Measurements from ENCODE around the gene TMEM132E.

Gene TMEM132E

DNA sequence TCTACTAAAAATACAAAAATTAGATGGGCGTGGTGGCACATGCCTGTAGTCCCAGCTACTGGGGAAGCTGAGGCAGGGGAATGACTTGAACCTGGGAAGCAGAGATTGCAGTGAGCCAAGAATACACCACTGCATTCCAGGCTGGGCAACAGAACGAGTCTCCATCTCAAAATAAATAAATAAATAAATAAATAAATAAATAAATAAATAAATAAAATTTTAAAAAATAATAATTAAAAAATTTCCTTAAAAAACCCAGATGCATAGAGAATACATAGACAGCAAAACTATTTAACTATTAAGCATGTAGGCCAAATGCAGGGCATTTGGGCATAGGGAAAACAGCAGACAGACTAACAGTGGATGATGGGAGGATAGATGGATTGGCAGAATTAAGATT, 40.8 kb upstream of the TMEM132E start (continued):
- TF ChIP-seq ZNF555 (tag by site-specific recombination; conservative IDR thresholded peaks at IDR 0.05): peak; percentile 93
- TF ChIP-seq, protein P1, sequence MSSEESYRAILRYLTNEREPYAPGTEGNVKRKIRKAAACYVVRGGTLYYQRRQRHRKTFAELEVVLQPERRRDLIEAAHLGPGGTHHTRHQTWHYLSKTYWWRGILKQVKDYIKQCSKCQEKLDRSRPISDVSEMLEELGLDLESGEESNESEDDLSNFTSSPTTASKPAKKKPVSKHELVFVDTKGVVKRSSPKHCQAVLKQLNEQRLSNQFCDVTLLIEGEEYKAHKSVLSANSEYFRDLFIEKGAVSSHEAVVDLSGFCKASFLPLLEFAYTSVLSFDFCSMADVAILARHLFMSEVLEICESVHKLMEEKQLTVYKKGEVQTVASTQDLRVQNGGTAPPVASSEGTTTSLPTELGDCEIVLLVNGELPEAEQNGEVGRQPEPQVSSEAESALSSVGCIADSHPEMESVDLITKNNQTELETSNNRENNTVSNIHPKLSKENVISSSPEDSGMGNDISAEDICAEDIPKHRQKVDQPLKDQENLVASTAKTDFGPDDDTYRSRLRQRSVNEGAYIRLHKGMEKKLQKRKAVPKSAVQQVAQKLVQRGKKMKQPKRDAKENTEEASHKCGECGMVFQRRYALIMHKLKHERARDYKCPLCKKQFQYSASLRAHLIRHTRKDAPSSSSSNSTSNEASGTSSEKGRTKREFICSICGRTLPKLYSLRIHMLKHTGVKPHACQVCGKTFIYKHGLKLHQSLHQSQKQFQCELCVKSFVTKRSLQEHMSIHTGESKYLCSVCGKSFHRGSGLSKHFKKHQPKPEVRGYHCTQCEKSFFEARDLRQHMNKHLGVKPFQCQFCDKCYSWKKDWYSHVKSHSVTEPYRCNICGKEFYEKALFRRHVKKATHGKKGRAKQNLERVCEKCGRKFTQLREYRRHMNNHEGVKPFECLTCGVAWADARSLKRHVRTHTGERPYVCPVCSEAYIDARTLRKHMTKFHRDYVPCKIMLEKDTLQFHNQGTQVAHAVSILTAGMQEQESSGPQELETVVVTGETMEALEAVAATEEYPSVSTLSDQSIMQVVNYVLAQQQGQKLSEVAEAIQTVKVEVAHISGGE (tag by site-specific recombination; conservative IDR thresholded peaks at IDR 0.05; ENCODE audit: low read depth): peak; percentile 83
- TF ChIP-seq, protein P2, sequence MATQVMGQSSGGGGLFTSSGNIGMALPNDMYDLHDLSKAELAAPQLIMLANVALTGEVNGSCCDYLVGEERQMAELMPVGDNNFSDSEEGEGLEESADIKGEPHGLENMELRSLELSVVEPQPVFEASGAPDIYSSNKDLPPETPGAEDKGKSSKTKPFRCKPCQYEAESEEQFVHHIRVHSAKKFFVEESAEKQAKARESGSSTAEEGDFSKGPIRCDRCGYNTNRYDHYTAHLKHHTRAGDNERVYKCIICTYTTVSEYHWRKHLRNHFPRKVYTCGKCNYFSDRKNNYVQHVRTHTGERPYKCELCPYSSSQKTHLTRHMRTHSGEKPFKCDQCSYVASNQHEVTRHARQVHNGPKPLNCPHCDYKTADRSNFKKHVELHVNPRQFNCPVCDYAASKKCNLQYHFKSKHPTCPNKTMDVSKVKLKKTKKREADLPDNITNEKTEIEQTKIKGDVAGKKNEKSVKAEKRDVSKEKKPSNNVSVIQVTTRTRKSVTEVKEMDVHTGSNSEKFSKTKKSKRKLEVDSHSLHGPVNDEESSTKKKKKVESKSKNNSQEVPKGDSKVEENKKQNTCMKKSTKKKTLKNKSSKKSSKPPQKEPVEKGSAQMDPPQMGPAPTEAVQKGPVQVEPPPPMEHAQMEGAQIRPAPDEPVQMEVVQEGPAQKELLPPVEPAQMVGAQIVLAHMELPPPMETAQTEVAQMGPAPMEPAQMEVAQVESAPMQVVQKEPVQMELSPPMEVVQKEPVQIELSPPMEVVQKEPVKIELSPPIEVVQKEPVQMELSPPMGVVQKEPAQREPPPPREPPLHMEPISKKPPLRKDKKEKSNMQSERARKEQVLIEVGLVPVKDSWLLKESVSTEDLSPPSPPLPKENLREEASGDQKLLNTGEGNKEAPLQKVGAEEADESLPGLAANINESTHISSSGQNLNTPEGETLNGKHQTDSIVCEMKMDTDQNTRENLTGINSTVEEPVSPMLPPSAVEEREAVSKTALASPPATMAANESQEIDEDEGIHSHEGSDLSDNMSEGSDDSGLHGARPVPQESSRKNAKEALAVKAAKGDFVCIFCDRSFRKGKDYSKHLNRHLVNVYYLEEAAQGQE (tag by site-specific recombination; IDR thresholded peaks at IDR 0.05): peak; percentile 69
- peak; percentile 64; the same call in 1 of the 2 replicates for TF ChIP-seq ZNF202 (tag by site-specific recombination; IDR thresholded peaks at IDR 0.05; ENCODE audit: borderline replicate concordance)
- TF ChIP-seq ZNF394 (tag by site-specific recombination; IDR thresholded peaks at IDR 0.05; ENCODE audit: borderline replicate concordance): peak; percentile 96
- peak; percentile 51; the same call in 1 of the 2 replicates for TF ChIP-seq ZBTB21 (tag by site-specific recombination; IDR thresholded peaks at IDR 0.05)
- TF ChIP-seq ZNF292 (tag by site-specific recombination; IDR thresholded peaks at IDR 0.05; ENCODE audit: borderline replicate concordance, low read depth): 0 out of 2 replicates have a peak, but pooled peaks have one; percentile 35
- peak; percentile 56; the same call in 1 of the 2 replicates for TF ChIP-seq ZNF664 (tag by site-specific recombination; IDR thresholded peaks at IDR 0.05)
- peak; percentile 72 for TF ChIP-seq ZNF623 (tag by site-specific recombination; IDR thresholded peaks at IDR 0.05)
- TF ChIP-seq ZNF510 (tag by site-specific recombination; IDR thresholded peaks at IDR 0.05; ENCODE audit: insufficient replicate concordance): peak; percentile 72
- TF ChIP-seq ZFP37 (tag by site-specific recombination; IDR thresholded peaks at IDR 0.05): 0 out of 2 replicates have a peak, but pooled peaks have one; percentile 27
- TF ChIP-seq ZNF426 (tag by site-specific recombination; IDR thresholded peaks at IDR 0.05): peak; percentile 91
- TF ChIP-seq ZNF629 (tag by site-specific recombination; IDR thresholded peaks at IDR 0.05): peak; percentile 62
- TF ChIP-seq ZBTB8A (tag by site-specific recombination; IDR thresholded peaks at IDR 0.05): peak; percentile 83
- TF ChIP-seq ZNF654 (tag by site-specific recombination; IDR thresholded peaks at IDR 0.05; ENCODE audit: low read depth): peak; percentile 34; the same call in 1 of the 2 replicates

GRCh38 chr17:34539881-34540280, 39.5 kb upstream of the TMEM132E start:
- Histone ChIP-seq H3K4me3 (ENCODE audit: low read depth, low read length) (no peak overlapping the region), H3K9me3 (ENCODE audit: control insufficient read depth, insufficient read depth, low read depth, low read length) (no peaks in the 10 kb centered on the region), H3K27ac (ENCODE audit: extremely low read depth, low read depth, low read length) (no peak overlapping the region), H3K4me1 (ENCODE audit: control insufficient read depth, insufficient read depth, low read length) (no peaks in the 10 kb centered on the region), H3K36me3 (ENCODE audit: control insufficient read depth in 2 of 2, insufficient read depth in 1 of 2, low read length in 2 of 2) (no peaks in the 10 kb centered on the region)
- POLR2A ChIA-PET: interaction anchor here (0.6 kb wide), 1 partner anchor 1506 kb away, joined by 3 read pairs; no protein-coding TSS in a partner anchor
- CTCF ChIA-PET: interaction anchor here (0.7 kb wide), 2 partner anchors 302 to 1993 kb away, joined by 3 to 4 read pairs; no protein-coding TSS in a partner anchor
- TF ChIP-seq, protein P2 (tag by site-specific recombination; IDR thresholded peaks at IDR 0.05): no peak
- no peak for TF ChIP-seq ZBTB1 (tag by site-specific recombination; IDR thresholded peaks at IDR 0.05)
- TF ChIP-seq, protein P3, sequence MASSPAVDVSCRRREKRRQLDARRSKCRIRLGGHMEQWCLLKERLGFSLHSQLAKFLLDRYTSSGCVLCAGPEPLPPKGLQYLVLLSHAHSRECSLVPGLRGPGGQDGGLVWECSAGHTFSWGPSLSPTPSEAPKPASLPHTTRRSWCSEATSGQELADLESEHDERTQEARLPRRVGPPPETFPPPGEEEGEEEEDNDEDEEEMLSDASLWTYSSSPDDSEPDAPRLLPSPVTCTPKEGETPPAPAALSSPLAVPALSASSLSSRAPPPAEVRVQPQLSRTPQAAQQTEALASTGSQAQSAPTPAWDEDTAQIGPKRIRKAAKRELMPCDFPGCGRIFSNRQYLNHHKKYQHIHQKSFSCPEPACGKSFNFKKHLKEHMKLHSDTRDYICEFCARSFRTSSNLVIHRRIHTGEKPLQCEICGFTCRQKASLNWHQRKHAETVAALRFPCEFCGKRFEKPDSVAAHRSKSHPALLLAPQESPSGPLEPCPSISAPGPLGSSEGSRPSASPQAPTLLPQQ (tag by site-specific recombination; IDR thresholded peaks at IDR 0.05): no peak
- no peak for TF ChIP-seq ZNF174 (tag by site-specific recombination; IDR thresholded peaks at IDR 0.05)
- no peak for TF ChIP-seq ZNF777 (tag by site-specific recombination; IDR thresholded peaks at IDR 0.05; ENCODE audit: borderline replicate concordance)
- TF ChIP-seq ZNF513 (tag by site-specific recombination; IDR thresholded peaks at IDR 0.05): no peak
- TF ChIP-seq ZNF529 (tag by site-specific recombination; IDR thresholded peaks at IDR 0.05; ENCODE audit: insufficient replicate concordance): no peak
- TF ChIP-seq YY2 (tag by site-specific recombination; IDR thresholded peaks at IDR 0.05): no peak

Measured in HEK293 (cell line).